CD4-positive, alpha-beta T cell (primary cell): ENCODE data around the gene OLFML2B. TPM values are rescaled to one million over a fixed set of nuclear protein-coding genes. Genes with fewer than 3 reads are reported as not detected.

Experiments used
- ATAC-seq: fragments of 200-7000 bp; cut with Tn5 transposase; one replicate; pipeline ENCODE4 v1.10.0; 2022; ENCODE audit warnings: mild to moderate bottlenecking; ENCODE audit not compliant: poor library complexity
- CTCF ChIA-PET: fragments of 350-600 bp; sonication (Branson Sonifier 250); formaldehyde crosslinking; loops from one replicate; lab custom pipeline; 2021; ENCODE audit warnings: antibody characterized with exemption, inconsistent platforms; lab: Charles Lee
- POLR2A ChIA-PET: fragments of 350-600 bp; sonication (Branson Sonifier 250); formaldehyde crosslinking; loops from one replicate; lab custom pipeline; 2021; ENCODE audit warnings: antibody characterized with exemption, inconsistent platforms; lab: Charles Lee
- DNase-seq, 14 experiments: peaks; one replicate each; pipeline ENCODE4 v3.0.0-alpha.2; 2013 to 2020; ENCODE audit warnings: mixed read lengths in 2 of 14
- H3K27ac ChIP-seq, 2 donors: one replicate each; pipeline versions ENCODE4 v1.5.1 to v1.7.0; 2013; ENCODE audit warnings: low read length in 2 of 2, low read depth in 1 of 2, mild to moderate bottlenecking in 1 of 2
- H3K27me3 ChIP-seq, 2 experiments: 1 replicate in 1 of 2; 2 replicates in 1 of 2; pipeline versions ENCODE4 v1.6.1 to v1.7.0; 2013; ENCODE audit warnings: low read length in 2 of 2, control low read depth in 1 of 2, mild to moderate bottlenecking in 1 of 2, moderate library complexity in 1 of 2; ENCODE audit not compliant: insufficient read depth in 2 of 2, control insufficient read depth in 1 of 2
- H3K36me3 ChIP-seq: one replicate; pipeline ENCODE4 v1.6.1; 2013; ENCODE audit warnings: low read length, control low read depth; ENCODE audit not compliant: insufficient read depth
- H3K4me1 ChIP-seq: one replicate; pipeline ENCODE4 v1.6.1; 2013; ENCODE audit warnings: low read length, control low read depth; ENCODE audit not compliant: insufficient read depth
- H3K4me3 ChIP-seq: one replicate; pipeline ENCODE4 v1.5.1; 2013; ENCODE audit warnings: mild to moderate bottlenecking, low read length, moderate library complexity
- H3K9me3 ChIP-seq, 2 experiments: 1 replicate in 1 of 2; 2 replicates in 1 of 2; pipeline versions ENCODE4 v1.6.1 to v1.7.0; 2013; ENCODE audit warnings: low read length in 2 of 2, mild to moderate bottlenecking in 2 of 2, control low read depth in 1 of 2, moderate library complexity in 1 of 2; ENCODE audit not compliant: control insufficient read depth in 1 of 2, insufficient read depth in 1 of 2
- H3K27ac Mint-ChIP-seq: one replicate; pipeline ENCODE4 v1.8.0; 2020; ENCODE audit warnings: mixed read lengths
- H3K27me3 Mint-ChIP-seq: one replicate; pipeline ENCODE4 v1.8.0; 2021; ENCODE audit warnings: mixed read lengths
- H3K36me3 Mint-ChIP-seq: one replicate; pipeline ENCODE4 v1.8.0; 2021; ENCODE audit warnings: low read depth, mixed read lengths
- H3K4me1 Mint-ChIP-seq: one replicate; pipeline ENCODE4 v1.8.0; 2021; ENCODE audit warnings: low read depth, mixed read lengths
- H3K4me3 Mint-ChIP-seq: one replicate; pipeline ENCODE4 v1.8.0; 2020; ENCODE audit warnings: mild to moderate bottlenecking, mixed read lengths
- H3K9me3 Mint-ChIP-seq: one replicate; pipeline ENCODE4 v1.8.0; 2020; ENCODE audit warnings: mixed read lengths
- intact Hi-C, 2 experiments: fragments of 100-400 bp; cut with DNase I in 1 of 2; cut with micrococcal nuclease in 1 of 2; formaldehyde crosslinking; loops; one replicate each; pipeline versions ENCODE4 v1.15.1 to v1.9.0; 2023 to 2025; cut with DNase I, micrococcal nuclease
- total RNA-seq, 174 experiments: library from RNA in 2 of 174; stranded (reverse) in 2 of 174; gene quantifications; one replicate each; pipeline ENCODE4 v1.2.3 and lab custom pipeline; 2021 to 2026
- TF ChIP-seq, protein P1 (sequence below): fragments of 200-600 bp; IDR thresholded peaks from one replicate; pipeline ENCODE4 v1.8.0; 2022; ENCODE audit warnings: antibody characterized with exemption, mild to moderate bottlenecking

The OLFML2B gene
- total RNA-seq, 2 experiments from 2014 or later = 0.08 TPM; not detected in 1

DNA sequence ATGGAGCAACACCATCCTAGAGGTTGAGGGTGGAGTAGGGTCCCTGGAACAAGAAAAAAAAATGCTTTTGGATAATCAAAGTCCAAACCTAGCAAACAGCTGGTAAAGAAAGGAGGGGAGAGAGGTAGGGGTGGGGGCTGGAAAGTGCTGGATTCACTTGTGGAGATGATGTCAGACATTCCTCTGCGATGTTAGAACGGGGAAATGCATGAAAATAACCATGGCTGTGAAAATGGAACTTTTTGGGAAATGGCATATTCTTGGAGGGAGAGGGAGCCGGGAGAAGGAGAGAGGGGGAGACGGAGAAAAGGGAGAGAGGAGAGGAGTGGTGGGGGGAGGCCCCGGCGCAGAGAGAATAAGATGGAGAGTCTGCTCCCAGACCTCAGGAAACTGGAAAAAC, 53.6 kb downstream of the OLFML2B start:
- H3K4me3 ChIP-seq = no peak overlapping the region
- ChIA-PET CTCF (no interaction called here), POLR2A (no interaction called here)
- H3K4me1 ChIP-seq = no peaks in the 10 kb centered on the region
- TF ChIP-seq, protein P1, sequence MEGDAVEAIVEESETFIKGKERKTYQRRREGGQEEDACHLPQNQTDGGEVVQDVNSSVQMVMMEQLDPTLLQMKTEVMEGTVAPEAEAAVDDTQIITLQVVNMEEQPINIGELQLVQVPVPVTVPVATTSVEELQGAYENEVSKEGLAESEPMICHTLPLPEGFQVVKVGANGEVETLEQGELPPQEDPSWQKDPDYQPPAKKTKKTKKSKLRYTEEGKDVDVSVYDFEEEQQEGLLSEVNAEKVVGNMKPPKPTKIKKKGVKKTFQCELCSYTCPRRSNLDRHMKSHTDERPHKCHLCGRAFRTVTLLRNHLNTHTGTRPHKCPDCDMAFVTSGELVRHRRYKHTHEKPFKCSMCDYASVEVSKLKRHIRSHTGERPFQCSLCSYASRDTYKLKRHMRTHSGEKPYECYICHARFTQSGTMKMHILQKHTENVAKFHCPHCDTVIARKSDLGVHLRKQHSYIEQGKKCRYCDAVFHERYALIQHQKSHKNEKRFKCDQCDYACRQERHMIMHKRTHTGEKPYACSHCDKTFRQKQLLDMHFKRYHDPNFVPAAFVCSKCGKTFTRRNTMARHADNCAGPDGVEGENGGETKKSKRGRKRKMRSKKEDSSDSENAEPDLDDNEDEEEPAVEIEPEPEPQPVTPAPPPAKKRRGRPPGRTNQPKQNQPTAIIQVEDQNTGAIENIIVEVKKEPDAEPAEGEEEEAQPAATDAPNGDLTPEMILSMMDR = no peak
- no peaks in the 10 kb centered on the region for H3K9me3 Mint-ChIP-seq
- H3K4me3 Mint-ChIP-seq = no peak overlapping the region
- ATAC-seq = no peak
- no peak for DNase-seq
- no peaks in the 10 kb centered on the region for H3K4me1 Mint-ChIP-seq
- intact Hi-C loops = no loop called here
- H3K27me3 Mint-ChIP-seq = no peaks in the 10 kb centered on the region
- no peaks in the 10 kb centered on the region for H3K9me3 ChIP-seq
- H3K27ac Mint-ChIP-seq = no peak overlapping the region
- no peaks in the 10 kb centered on the region for H3K27me3 ChIP-seq
- no peak overlapping the region for H3K27ac ChIP-seq
- peaks cover 16% of the 10 kb centered on the region for H3K36me3 ChIP-seq
- peaks cover 25% of the 10 kb centered on the region for H3K36me3 Mint-ChIP-seq

DNA sequence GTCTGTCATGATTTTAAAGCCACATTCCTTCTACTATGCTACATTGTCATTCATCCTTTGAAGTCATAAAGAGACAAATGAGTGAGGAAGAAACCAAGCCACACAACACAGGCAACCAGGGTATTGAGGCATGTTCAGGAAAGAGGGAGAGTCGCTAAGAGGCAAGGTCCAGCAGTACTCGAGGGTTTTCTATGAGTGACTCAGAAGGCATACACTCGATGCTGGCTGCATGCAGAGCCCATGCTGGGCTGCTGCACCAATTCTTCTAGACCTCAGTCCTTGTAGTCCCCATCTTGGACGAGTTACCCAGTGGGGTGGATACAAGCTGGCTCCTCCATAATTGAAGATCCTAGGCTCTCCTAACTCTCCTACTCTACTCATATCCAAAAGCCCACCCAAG, 57.6 kb downstream of the OLFML2B start:
- intact Hi-C loops = no loop called here
- H3K4me3 Mint-ChIP-seq = no peak overlapping the region
- H3K27me3 Mint-ChIP-seq = no peaks in the 10 kb centered on the region
- H3K9me3 Mint-ChIP-seq = no peaks in the 10 kb centered on the region
- H3K36me3 Mint-ChIP-seq = peaks cover 45% of the 10 kb centered on the region
- Histone ChIP-seq H3K27me3 (no peaks in the 10 kb centered on the region), H3K4me3 (no peak overlapping the region), H3K4me1 (peaks cover 1% of the 10 kb centered on the region), H3K9me3 (no peaks in the 10 kb centered on the region), H3K27ac (no peak overlapping the region), H3K36me3 (peaks cover 16% of the 10 kb centered on the region)
- TF ChIP-seq, protein P1 = no peak
- peaks cover 18% of the 10 kb centered on the region for H3K4me1 Mint-ChIP-seq
- CTCF ChIA-PET = interaction anchor here (1.0 kb wide), 1 partner anchor 106 kb away, joined by 3 read pairs; no protein-coding TSS in a partner anchor
- ATAC-seq (no peak), DNase-seq (no peak)
- POLR2A ChIA-PET = no interaction called here
- H3K27ac Mint-ChIP-seq = no peak overlapping the region

DNA sequence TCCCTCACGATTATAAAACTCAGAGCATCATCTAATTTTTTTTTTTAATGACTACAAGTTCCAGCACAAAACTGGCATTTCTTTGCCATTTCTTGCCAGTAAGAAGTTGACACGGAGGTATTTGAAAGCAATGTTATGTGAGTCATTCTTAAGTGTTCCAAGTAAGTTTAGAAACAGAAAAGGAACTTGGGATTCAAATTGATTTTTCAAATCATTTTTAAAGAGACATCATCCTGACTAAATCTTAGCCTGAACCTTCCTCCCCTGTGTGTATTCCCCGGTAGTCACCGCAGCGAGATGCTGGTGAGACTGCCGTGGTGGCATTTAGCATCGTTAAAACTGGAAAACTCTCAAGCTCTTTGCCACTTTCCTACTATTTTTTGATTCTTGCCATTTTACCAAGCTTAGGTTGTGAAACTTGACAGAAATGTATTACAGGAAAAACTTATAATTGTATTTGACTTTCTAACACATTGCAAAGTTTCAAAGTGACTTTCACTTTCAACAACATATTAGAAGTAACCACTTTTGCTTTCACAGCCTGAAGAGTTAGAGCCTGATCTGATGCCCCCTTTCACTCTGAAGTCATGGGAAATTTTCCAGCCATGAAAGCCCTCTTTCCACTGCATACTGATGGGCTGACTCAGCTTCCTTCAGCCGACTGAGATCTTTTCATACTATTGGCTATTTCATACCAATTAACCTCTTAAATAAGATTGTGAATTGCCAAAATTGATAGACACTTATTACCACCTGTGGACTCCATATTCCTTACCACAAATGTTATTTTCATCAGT, 61.4 kb downstream of the OLFML2B start:
- Histone ChIP-seq H3K27me3 (no peaks in the 10 kb centered on the region), H3K4me1 (peaks cover 3% of the 10 kb centered on the region), H3K36me3 (peaks cover 19% of the 10 kb centered on the region), H3K27ac (peak overlapping the region in 1 of 2 donors; percentile 22), H3K9me3 (no peaks in the 10 kb centered on the region), H3K4me3 (peak overlapping the region; percentile 50)
- peaks cover 75% of the 10 kb centered on the region for H3K36me3 Mint-ChIP-seq
- POLR2A ChIA-PET = interaction anchor here (0.6 kb wide), 1 partner anchor 87 kb away, joined by 3 read pairs; no protein-coding TSS in a partner anchor
- H3K9me3 Mint-ChIP-seq = no peaks in the 10 kb centered on the region
- H3K4me1 Mint-ChIP-seq = peaks cover 33% of the 10 kb centered on the region
- H3K27me3 Mint-ChIP-seq = no peaks in the 10 kb centered on the region
- ATAC-seq = no peak
- H3K4me3 Mint-ChIP-seq = peak overlapping the region; percentile 87
- CTCF ChIA-PET = interaction anchor here (0.8 kb wide), 1 partner anchor 98 kb away, joined by 4 read pairs; no protein-coding TSS in a partner anchor
- peak overlapping the region; percentile 78 for H3K27ac Mint-ChIP-seq
- DNase-seq = peak in 2 of 14 experiments; percentile 9 to 50
- intact Hi-C loops = no loop called here
- TF ChIP-seq, protein P1 = no peak
